HEK293 (cell line): ENCODE measurements around the gene NOC2L.

ENCODE experiments used
- TF ChIP-seq, protein P1 (sequence below): fragments of 450-650 bp; formaldehyde crosslinking; IDR thresholded peaks from 2 replicates; pipeline ENCODE4 v1.5.1; 2016; ENCODE audit warnings: missing biosample characterization, missing genetic modification characterization
- TF ChIP-seq, protein P2 (sequence below): fragments of 450-650 bp; formaldehyde crosslinking; IDR thresholded peaks from 2 replicates; pipeline ENCODE4 v1.5.1; 2016; ENCODE audit warnings: missing biosample characterization, missing genetic modification characterization
- TF ChIP-seq, protein P3 (sequence below): fragments of 450-650 bp; formaldehyde crosslinking; optimal IDR thresholded peaks from 2 replicates; pipeline ENCODE3; 2016; ENCODE audit warnings: missing biosample characterization, mild to moderate bottlenecking, missing genetic modification characterization

DNA sequence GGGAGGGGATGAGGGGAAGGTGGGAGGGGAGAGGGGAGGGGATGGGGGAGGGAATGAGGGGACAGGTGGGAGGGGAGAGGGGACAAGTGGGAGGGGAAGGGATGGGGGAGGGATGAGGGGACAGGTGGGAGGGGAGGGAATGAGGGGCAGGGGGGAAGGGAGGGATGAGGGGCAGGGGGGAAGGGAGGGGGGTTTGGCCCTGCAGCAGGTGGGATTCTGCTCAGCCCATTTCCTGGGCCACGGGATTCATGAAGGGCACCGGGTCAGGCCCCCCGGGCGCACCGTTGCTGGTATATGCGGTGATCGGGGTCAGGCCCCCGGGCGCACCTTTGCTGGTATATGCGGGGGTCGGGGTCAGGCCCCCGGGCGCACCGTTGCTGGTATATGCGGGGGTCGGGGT, 50.4 kb downstream of the NOC2L start:
- TF ChIP-seq, protein P1, sequence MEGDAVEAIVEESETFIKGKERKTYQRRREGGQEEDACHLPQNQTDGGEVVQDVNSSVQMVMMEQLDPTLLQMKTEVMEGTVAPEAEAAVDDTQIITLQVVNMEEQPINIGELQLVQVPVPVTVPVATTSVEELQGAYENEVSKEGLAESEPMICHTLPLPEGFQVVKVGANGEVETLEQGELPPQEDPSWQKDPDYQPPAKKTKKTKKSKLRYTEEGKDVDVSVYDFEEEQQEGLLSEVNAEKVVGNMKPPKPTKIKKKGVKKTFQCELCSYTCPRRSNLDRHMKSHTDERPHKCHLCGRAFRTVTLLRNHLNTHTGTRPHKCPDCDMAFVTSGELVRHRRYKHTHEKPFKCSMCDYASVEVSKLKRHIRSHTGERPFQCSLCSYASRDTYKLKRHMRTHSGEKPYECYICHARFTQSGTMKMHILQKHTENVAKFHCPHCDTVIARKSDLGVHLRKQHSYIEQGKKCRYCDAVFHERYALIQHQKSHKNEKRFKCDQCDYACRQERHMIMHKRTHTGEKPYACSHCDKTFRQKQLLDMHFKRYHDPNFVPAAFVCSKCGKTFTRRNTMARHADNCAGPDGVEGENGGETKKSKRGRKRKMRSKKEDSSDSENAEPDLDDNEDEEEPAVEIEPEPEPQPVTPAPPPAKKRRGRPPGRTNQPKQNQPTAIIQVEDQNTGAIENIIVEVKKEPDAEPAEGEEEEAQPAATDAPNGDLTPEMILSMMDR (tag by site-specific recombination), result no peak
- TF ChIP-seq, protein P2, sequence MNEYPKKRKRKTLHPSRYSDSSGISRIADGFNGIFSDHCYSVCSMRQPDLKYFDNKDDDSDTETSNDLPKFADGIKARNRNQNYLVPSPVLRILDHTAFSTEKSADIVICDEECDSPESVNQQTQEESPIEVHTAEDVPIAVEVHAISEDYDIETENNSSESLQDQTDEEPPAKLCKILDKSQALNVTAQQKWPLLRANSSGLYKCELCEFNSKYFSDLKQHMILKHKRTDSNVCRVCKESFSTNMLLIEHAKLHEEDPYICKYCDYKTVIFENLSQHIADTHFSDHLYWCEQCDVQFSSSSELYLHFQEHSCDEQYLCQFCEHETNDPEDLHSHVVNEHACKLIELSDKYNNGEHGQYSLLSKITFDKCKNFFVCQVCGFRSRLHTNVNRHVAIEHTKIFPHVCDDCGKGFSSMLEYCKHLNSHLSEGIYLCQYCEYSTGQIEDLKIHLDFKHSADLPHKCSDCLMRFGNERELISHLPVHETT, result no peak
- TF ChIP-seq, protein P3, sequence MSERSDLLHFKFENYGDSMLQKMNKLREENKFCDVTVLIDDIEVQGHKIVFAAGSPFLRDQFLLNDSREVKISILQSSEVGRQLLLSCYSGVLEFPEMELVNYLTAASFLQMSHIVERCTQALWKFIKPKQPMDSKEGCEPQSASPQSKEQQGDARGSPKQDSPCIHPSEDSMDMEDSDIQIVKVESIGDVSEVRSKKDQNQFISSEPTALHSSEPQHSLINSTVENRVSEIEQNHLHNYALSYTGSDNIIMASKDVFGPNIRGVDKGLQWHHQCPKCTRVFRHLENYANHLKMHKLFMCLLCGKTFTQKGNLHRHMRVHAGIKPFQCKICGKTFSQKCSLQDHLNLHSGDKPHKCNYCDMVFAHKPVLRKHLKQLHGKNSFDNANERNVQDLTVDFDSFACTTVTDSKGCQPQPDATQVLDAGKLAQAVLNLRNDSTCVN (tag by site-specific recombination), result no peak
